ENCODE data around the gene PUS7. TPM values are rescaled to one million over a fixed set of nuclear protein-coding genes. Genes with fewer than 3 reads are reported as not detected.

PUS7 gene
- total RNA-seq, 4 donors from 2014 or later, result 11.0 to 40.9 (median 22.0) TPM

GRCh38 chr7:105470090-105470489 is 52.0 kb downstream of the PUS7 start:
- no peak for DNase-seq
- Histone ChIP-seq H3K4me3 (no peak overlapping the region), H3K27me3 (no peaks in the 10 kb centered on the region), H3K9me3 (no peaks in the 10 kb centered on the region), H3K4me1 (no peaks in the 10 kb centered on the region), H3K27ac (no peak overlapping the region), H3K36me3 (no peaks in the 10 kb centered on the region)
- intact Hi-C loops (cut with DNase I; ENCODE audit: low total_unique reads), result no loop called here
- no peak for TF ChIP-seq CTCF (IDR thresholded peaks at IDR 0.05)
- no peak for TF ChIP-seq POLR2A (IDR thresholded peaks at IDR 0.05)

GRCh38 chr7:105462765-105463420 is 59.2 kb downstream of the PUS7 start:
- no peak for DNase-seq
- H3K4me1 ChIP-seq, result no peaks in the 10 kb centered on the region
- H3K9me3 ChIP-seq, result no peaks in the 10 kb centered on the region
- intact Hi-C loops (cut with DNase I; ENCODE audit: low total_unique reads), result no loop called here
- H3K36me3 ChIP-seq, result no peaks in the 10 kb centered on the region
- H3K27ac ChIP-seq, result no peak overlapping the region
- no peaks in the 10 kb centered on the region for H3K27me3 ChIP-seq
- no peak overlapping the region for H3K4me3 ChIP-seq
- TF ChIP-seq CTCF (IDR thresholded peaks at IDR 0.05) (no peak), POLR2A (IDR thresholded peaks at IDR 0.05) (no peak)

- Histone ChIP-seq H3K4me3 (no peak overlapping the region), H3K4me1 (no peaks in the 10 kb centered on the region), H3K36me3 (no peaks in the 10 kb centered on the region), H3K9me3 (no peaks in the 10 kb centered on the region), H3K27me3 (no peaks in the 10 kb centered on the region), H3K27ac (no peak overlapping the region)
- intact Hi-C loops (cut with DNase I; ENCODE audit: low total_unique reads), result no loop called here
- DNase-seq, result no peak
- TF ChIP-seq POLR2A (IDR thresholded peaks at IDR 0.05) (no peak), CTCF (IDR thresholded peaks at IDR 0.05) (no peak)
These were observed 60.6 kb downstream of the PUS7 start for GRCh38 chr7:105461518-105461917.

- no peak for DNase-seq
- H3K27ac ChIP-seq, result no peak overlapping the region
- H3K4me1 ChIP-seq, result no peaks in the 10 kb centered on the region
- no peaks in the 10 kb centered on the region for H3K9me3 ChIP-seq
- H3K27me3 ChIP-seq, result no peaks in the 10 kb centered on the region
- TF ChIP-seq POLR2A (IDR thresholded peaks at IDR 0.05), result no peak
- TF ChIP-seq CTCF (IDR thresholded peaks at IDR 0.05), result no peak
- no peak overlapping the region for H3K4me3 ChIP-seq
- intact Hi-C loops (cut with DNase I; ENCODE audit: low total_unique reads), result no loop called here
- no peaks in the 10 kb centered on the region for H3K36me3 ChIP-seq
These were observed 64.3 kb downstream of the PUS7 start for GRCh38 chr7:105457619-105458225.

- DNase-seq, result no peak
- H3K36me3 ChIP-seq, result no peaks in the 10 kb centered on the region
- TF ChIP-seq POLR2A (IDR thresholded peaks at IDR 0.05) (no peak), CTCF (IDR thresholded peaks at IDR 0.05) (no peak)
- H3K4me1 ChIP-seq, result no peaks in the 10 kb centered on the region
- peak overlapping the region in 1 of 2 donors; percentile 2 for H3K27ac ChIP-seq
- no peaks in the 10 kb centered on the region for H3K27me3 ChIP-seq
- H3K4me3 ChIP-seq, result no peak overlapping the region
- no peaks in the 10 kb centered on the region for H3K9me3 ChIP-seq
- intact Hi-C loops (cut with DNase I; ENCODE audit: low total_unique reads), result no loop called here
These were observed 67.2 kb downstream of the PUS7 start for GRCh38 chr7:105454921-105455320.

Measured in uterus (tissue), 4 donors.